CD4-positive, alpha-beta T cell (primary cell): Measurements from ENCODE around the gene MAGI1. TPM values are rescaled to one million over a fixed set of nuclear protein-coding genes. Genes with fewer than 3 reads are reported as not detected.

Experiments used
- ATAC-seq: fragments of 200-7000 bp; cut with Tn5 transposase; one replicate; pipeline ENCODE4 v1.10.0; 2022; ENCODE audit warnings: mild to moderate bottlenecking; ENCODE audit not compliant: poor library complexity
- CTCF ChIA-PET: fragments of 350-600 bp; sonication (Branson Sonifier 250); formaldehyde crosslinking; loops from one replicate; lab custom pipeline; 2021; ENCODE audit warnings: antibody characterized with exemption, inconsistent platforms; lab: Charles Lee
- POLR2A ChIA-PET: fragments of 350-600 bp; sonication (Branson Sonifier 250); formaldehyde crosslinking; loops from one replicate; lab custom pipeline; 2021; ENCODE audit warnings: antibody characterized with exemption, inconsistent platforms; lab: Charles Lee
- DNase-seq, 14 experiments: peaks; one replicate each; pipeline ENCODE4 v3.0.0-alpha.2; 2013 to 2020; ENCODE audit warnings: mixed read lengths in 2 of 14
- H3K27ac ChIP-seq, 2 donors: one replicate each; pipeline versions ENCODE4 v1.5.1 to v1.7.0; 2013; ENCODE audit warnings: low read length in 2 of 2, low read depth in 1 of 2, mild to moderate bottlenecking in 1 of 2
- H3K27me3 ChIP-seq, 2 experiments: 1 replicate in 1 of 2; 2 replicates in 1 of 2; pipeline versions ENCODE4 v1.6.1 to v1.7.0; 2013; ENCODE audit warnings: low read length in 2 of 2, control low read depth in 1 of 2, mild to moderate bottlenecking in 1 of 2, moderate library complexity in 1 of 2; ENCODE audit not compliant: insufficient read depth in 2 of 2, control insufficient read depth in 1 of 2
- H3K36me3 ChIP-seq: one replicate; pipeline ENCODE4 v1.6.1; 2013; ENCODE audit warnings: low read length, control low read depth; ENCODE audit not compliant: insufficient read depth
- H3K4me1 ChIP-seq: one replicate; pipeline ENCODE4 v1.6.1; 2013; ENCODE audit warnings: low read length, control low read depth; ENCODE audit not compliant: insufficient read depth
- H3K4me3 ChIP-seq: one replicate; pipeline ENCODE4 v1.5.1; 2013; ENCODE audit warnings: mild to moderate bottlenecking, low read length, moderate library complexity
- H3K9me3 ChIP-seq, 2 experiments: 1 replicate in 1 of 2; 2 replicates in 1 of 2; pipeline versions ENCODE4 v1.6.1 to v1.7.0; 2013; ENCODE audit warnings: low read length in 2 of 2, mild to moderate bottlenecking in 2 of 2, control low read depth in 1 of 2, moderate library complexity in 1 of 2; ENCODE audit not compliant: control insufficient read depth in 1 of 2, insufficient read depth in 1 of 2
- H3K27ac Mint-ChIP-seq: one replicate; pipeline ENCODE4 v1.8.0; 2020; ENCODE audit warnings: mixed read lengths
- H3K27me3 Mint-ChIP-seq: one replicate; pipeline ENCODE4 v1.8.0; 2021; ENCODE audit warnings: mixed read lengths
- H3K36me3 Mint-ChIP-seq: one replicate; pipeline ENCODE4 v1.8.0; 2021; ENCODE audit warnings: low read depth, mixed read lengths
- H3K4me1 Mint-ChIP-seq: one replicate; pipeline ENCODE4 v1.8.0; 2021; ENCODE audit warnings: low read depth, mixed read lengths
- H3K4me3 Mint-ChIP-seq: one replicate; pipeline ENCODE4 v1.8.0; 2020; ENCODE audit warnings: mild to moderate bottlenecking, mixed read lengths
- H3K9me3 Mint-ChIP-seq: one replicate; pipeline ENCODE4 v1.8.0; 2020; ENCODE audit warnings: mixed read lengths
- intact Hi-C, 2 experiments: fragments of 100-400 bp; cut with DNase I in 1 of 2; cut with micrococcal nuclease in 1 of 2; formaldehyde crosslinking; loops; one replicate each; pipeline versions ENCODE4 v1.15.1 to v1.9.0; 2023 to 2025; cut with DNase I, micrococcal nuclease
- total RNA-seq, 174 experiments: library from RNA in 2 of 174; stranded (reverse) in 2 of 174; gene quantifications; one replicate each; pipeline ENCODE4 v1.2.3 and lab custom pipeline; 2021 to 2026
- TF ChIP-seq, protein P1 (sequence below): fragments of 200-600 bp; IDR thresholded peaks from one replicate; pipeline ENCODE4 v1.8.0; 2022; ENCODE audit warnings: antibody characterized with exemption, mild to moderate bottlenecking

Gene MAGI1
- total RNA-seq, 2 experiments from 2014 or later, result not detected

DNA sequence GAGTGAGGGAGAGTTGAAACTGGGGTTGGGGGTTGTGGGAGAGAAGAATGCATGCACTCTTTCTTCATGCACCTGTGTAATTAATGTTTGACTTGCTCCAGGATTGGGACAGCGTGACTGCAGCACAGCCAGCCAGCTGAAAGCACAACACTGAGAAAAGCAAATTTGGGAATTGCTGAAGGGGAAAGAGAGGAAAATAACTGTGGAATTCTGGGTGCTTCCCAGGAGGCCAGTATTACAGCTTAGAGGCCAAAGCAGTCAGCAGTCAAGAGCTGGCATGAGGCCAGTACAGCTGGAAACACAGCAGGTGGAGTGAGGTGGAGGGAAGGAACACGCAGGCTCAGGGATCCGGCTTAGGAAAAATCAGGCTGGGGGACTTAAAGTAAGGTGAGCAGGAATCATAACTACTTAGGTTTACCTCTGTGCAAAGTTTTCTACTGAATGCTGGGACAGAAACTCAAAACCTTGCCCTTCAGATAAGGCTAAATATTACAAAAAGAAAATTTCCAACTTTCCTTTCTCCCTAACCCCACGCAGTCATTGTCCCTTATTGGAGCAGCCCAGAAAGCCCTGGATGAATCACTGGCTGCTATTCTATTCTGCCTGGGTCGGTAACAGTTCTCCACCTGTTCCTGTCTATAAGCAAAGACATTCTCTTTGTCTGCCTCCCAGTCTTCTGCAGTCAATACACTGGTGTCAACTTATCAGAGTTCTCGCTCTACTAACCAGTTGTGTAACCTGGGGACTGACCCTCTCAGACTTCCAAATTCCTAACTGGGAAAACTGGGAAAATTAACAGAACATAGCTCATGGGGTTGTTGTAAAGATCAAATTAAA, 167.2 kb downstream of the MAGI1 start:
- no peaks in the 10 kb centered on the region for H3K36me3 Mint-ChIP-seq
- intact Hi-C loops, result no loop called here
- Histone ChIP-seq H3K4me1 (no peaks in the 10 kb centered on the region), H3K27me3 (no peaks in the 10 kb centered on the region), H3K36me3 (no peaks in the 10 kb centered on the region), H3K27ac (no peak overlapping the region), H3K4me3 (no peak overlapping the region), H3K9me3 (peaks cover 0 to 4% of the 10 kb centered on the region in 2 experiments)
- H3K27me3 Mint-ChIP-seq, result no peaks in the 10 kb centered on the region
- peaks cover 6% of the 10 kb centered on the region for H3K9me3 Mint-ChIP-seq
- ATAC-seq (no peak), DNase-seq (no peak)
- CTCF ChIA-PET, result no interaction called here
- POLR2A ChIA-PET, result no interaction called here
- TF ChIP-seq, protein P1, sequence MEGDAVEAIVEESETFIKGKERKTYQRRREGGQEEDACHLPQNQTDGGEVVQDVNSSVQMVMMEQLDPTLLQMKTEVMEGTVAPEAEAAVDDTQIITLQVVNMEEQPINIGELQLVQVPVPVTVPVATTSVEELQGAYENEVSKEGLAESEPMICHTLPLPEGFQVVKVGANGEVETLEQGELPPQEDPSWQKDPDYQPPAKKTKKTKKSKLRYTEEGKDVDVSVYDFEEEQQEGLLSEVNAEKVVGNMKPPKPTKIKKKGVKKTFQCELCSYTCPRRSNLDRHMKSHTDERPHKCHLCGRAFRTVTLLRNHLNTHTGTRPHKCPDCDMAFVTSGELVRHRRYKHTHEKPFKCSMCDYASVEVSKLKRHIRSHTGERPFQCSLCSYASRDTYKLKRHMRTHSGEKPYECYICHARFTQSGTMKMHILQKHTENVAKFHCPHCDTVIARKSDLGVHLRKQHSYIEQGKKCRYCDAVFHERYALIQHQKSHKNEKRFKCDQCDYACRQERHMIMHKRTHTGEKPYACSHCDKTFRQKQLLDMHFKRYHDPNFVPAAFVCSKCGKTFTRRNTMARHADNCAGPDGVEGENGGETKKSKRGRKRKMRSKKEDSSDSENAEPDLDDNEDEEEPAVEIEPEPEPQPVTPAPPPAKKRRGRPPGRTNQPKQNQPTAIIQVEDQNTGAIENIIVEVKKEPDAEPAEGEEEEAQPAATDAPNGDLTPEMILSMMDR, result no peak
- no peaks in the 10 kb centered on the region for H3K4me1 Mint-ChIP-seq
- H3K27ac Mint-ChIP-seq, result no peak overlapping the region
- no peak overlapping the region for H3K4me3 Mint-ChIP-seq

DNA sequence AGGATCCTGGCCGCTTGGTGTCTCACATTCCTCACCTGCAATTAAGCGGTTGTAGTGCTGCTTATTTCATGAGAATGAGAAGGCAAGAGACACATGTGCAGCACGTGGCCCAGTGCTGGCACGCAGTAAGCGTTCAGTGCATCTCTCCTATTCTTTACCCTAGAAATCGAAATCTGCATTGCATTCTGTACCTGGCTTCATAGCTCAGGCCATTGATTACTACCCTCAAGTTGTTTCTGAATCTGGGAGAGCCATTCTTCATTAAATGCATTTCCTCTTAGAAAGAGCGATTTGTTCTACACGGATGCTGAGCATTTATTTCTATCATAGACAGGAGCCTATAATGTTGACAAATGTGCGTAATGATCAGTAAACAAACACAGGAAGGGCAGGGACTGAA, 168.9 kb downstream of the MAGI1 start:
- ChIA-PET CTCF (no interaction called here), POLR2A (no interaction called here)
- Histone ChIP-seq H3K27ac (no peak overlapping the region), H3K27me3 (no peaks in the 10 kb centered on the region), H3K4me3 (no peak overlapping the region), H3K9me3 (peaks cover 0 to 4% of the 10 kb centered on the region in 2 experiments), H3K4me1 (no peaks in the 10 kb centered on the region), H3K36me3 (no peaks in the 10 kb centered on the region)
- Mint-ChIP-seq H3K4me1 (no peaks in the 10 kb centered on the region), H3K4me3 (no peak overlapping the region), H3K9me3 (peaks cover 4% of the 10 kb centered on the region), H3K27ac (no peak overlapping the region), H3K36me3 (no peaks in the 10 kb centered on the region), H3K27me3 (no peaks in the 10 kb centered on the region)
- ATAC-seq (no peak), DNase-seq (no peak)
- TF ChIP-seq, protein P1, result no peak
- intact Hi-C loops, result no loop called here

DNA sequence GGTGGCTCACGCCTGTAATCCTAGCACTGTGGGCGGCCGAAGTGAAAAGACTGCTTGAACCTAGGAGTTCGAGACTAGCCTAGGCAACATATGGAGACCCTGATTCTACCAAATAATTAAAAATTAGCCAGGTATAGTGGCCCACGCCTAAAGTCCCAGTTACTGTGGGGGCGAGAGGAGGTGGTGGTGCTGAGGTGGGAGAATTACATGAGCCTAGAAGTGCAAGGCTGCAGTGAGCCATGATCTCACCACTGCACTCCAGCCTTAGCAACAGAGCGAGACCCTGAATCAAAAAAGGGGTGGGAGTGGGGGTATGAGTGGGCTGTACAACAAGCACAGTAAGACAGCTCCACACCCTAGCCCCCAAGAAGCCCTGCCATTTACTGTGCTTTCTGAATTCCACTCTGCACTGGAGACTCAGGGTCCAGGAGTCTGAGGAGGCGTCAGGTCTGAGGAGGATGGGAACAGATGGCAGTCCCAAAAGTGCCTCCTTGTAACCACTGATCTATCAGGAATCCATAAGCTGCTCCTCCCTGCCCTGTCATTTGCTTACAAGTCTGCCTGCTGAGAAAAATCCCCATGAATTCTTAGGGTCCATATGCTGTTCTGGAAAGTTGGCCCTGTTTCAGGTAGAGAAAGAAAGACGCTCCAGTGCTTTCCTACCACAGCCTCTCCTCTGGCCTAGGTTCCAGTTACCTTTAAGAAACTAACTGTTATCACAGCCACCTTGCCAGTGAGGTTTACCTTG, 171.1 kb downstream of the MAGI1 start:
- Histone ChIP-seq H3K4me1 (no peaks in the 10 kb centered on the region), H3K9me3 (no peaks in the 10 kb centered on the region), H3K27me3 (no peaks in the 10 kb centered on the region), H3K27ac (no peak overlapping the region), H3K36me3 (no peaks in the 10 kb centered on the region), H3K4me3 (no peak overlapping the region)
- Mint-ChIP-seq H3K36me3 (no peaks in the 10 kb centered on the region), H3K27me3 (no peaks in the 10 kb centered on the region), H3K27ac (no peak overlapping the region), H3K4me1 (no peaks in the 10 kb centered on the region), H3K4me3 (no peak overlapping the region), H3K9me3 (peaks cover 6% of the 10 kb centered on the region)
- intact Hi-C loops, result no loop called here
- CTCF ChIA-PET, result no interaction called here
- ATAC-seq (no peak), DNase-seq (no peak)
- TF ChIP-seq, protein P1, result no peak
- POLR2A ChIA-PET, result no interaction called here
